HFFc6 (cell line): ENCODE data around the gene KIF25. TPM values are rescaled to one million over a fixed set of nuclear protein-coding genes. Genes with fewer than 3 reads are reported as not detected.

ENCODE experiments used
- DNase-seq: peaks from one replicate; pipeline ENCODE4 v3.0.0-alpha.2; 2018
- H3K27ac Mint-ChIP-seq: 2 replicates; pipeline ENCODE4 v1.8.0; 2020; ENCODE audit warnings: mild to moderate bottlenecking, mixed read lengths
- H3K27me3 Mint-ChIP-seq: 2 replicates; pipeline ENCODE4 v1.8.0; 2021; ENCODE audit warnings: mild to moderate bottlenecking, moderate library complexity, mixed read lengths; ENCODE audit not compliant: insufficient read depth
- H3K36me3 Mint-ChIP-seq: 2 replicates; pipeline ENCODE4 v1.8.0; 2021; ENCODE audit warnings: low read depth, mixed read lengths
- H3K4me1 Mint-ChIP-seq: 2 replicates; pipeline ENCODE4 v1.8.0; 2020; ENCODE audit warnings: low read depth, mixed read lengths
- H3K4me3 Mint-ChIP-seq: 2 replicates; pipeline ENCODE4 v1.8.0; 2020; ENCODE audit warnings: mild to moderate bottlenecking, moderate library complexity, mixed read lengths
- H3K9me3 Mint-ChIP-seq: 2 replicates; pipeline ENCODE4 v1.8.0; 2020; ENCODE audit warnings: mild to moderate bottlenecking, mixed read lengths
- total RNA-seq, 6 experiments: library from RNA; stranded (reverse); fragmentation: NEBNext Ultra II Directional; extraction: Animal tissue kit (Norgen Biotek cat#: 25700); gene quantifications; 2 replicates in 1 of 6; 3 replicates in 5 of 6; pipeline ENCODE4 v1.2.3, GENCODE V29; 2021
- TF ChIP-seq, protein P1 (sequence below): fragments of 200-600 bp; sonication (generic); IDR thresholded peaks from 2 replicates; pipeline ENCODE4 v1.5.0; 2021; ENCODE audit warnings: antibody characterized with exemption, mild to moderate bottlenecking

The KIF25 gene
- total RNA-seq, 6 experiments from 2014 or later, result not detected

DNA sequence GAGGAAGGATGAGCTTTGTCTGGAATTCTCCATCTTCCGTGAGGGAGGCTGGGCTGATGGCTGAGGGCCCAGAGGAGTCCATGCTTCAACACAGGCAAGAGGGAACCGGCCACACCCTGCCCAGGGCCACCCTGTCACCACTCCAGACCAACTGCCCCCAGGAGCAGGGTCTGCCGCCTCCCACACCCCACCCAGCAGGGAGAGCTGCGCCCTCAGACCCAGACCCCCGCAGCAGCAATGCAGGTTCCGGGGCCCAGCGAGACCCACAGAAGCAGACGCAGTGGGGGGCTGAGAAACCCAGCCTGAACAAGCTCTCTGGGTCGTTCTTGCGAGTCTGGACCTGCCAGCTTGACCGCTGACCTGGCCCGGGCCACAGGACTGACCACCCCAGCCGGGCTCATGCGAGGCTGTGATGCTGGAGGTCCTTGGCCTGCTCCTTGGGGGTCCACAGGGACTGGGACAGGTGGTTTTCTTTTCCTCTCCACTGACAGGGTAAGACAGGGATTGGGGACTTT lies 56.5 kb downstream of the KIF25 start:
- DNase-seq, result no peak

DNA sequence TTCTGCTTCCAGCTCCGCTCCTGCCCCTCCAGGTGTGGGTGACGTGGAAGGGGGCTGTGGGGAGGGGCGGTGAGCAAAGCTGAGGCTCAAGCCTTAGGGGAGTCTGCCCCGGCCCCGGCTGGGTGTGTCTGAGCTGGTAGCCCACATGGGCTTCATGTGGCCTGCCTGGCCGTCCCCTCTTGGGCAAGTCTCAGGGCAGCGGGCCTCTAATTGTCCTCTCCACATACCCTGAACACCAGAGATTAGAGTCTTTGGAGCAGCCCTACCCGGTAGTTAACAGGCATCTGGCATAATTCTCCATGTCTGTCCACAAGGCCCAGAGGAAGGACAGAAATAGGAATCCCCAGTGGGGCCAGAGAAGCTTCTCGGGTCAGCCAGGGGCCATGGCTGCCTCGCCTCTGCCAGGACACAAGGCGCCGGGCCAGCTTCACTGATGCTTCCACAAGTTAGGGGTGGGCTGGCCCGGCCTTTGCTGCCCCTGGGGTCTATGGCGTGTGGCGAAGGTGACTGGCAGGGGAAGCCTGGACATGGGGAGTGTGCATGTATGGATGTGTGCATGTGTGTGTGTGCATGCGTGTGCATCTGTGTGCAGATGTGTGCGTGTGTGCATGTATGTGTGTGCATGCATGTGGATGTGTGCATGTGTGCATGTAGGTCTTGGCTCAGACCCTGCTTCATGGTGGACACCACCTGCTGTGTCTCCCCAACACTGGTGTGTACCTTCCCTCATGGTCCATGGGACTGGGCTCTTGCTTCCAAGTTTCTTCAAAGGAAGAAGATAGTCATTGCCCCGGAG lies 57.5 kb downstream of the KIF25 start:
- no peak for DNase-seq
- Mint-ChIP-seq H3K27me3 (peaks cover 4% of the 10 kb centered on the region), H3K36me3 (no peaks in the 10 kb centered on the region), H3K4me3 (no peak overlapping the region), H3K4me1 (no peaks in the 10 kb centered on the region), H3K27ac (no peak overlapping the region), H3K9me3 (peaks cover 6% of the 10 kb centered on the region; the same call in 1 of the 2 replicates)
- TF ChIP-seq, protein P1, sequence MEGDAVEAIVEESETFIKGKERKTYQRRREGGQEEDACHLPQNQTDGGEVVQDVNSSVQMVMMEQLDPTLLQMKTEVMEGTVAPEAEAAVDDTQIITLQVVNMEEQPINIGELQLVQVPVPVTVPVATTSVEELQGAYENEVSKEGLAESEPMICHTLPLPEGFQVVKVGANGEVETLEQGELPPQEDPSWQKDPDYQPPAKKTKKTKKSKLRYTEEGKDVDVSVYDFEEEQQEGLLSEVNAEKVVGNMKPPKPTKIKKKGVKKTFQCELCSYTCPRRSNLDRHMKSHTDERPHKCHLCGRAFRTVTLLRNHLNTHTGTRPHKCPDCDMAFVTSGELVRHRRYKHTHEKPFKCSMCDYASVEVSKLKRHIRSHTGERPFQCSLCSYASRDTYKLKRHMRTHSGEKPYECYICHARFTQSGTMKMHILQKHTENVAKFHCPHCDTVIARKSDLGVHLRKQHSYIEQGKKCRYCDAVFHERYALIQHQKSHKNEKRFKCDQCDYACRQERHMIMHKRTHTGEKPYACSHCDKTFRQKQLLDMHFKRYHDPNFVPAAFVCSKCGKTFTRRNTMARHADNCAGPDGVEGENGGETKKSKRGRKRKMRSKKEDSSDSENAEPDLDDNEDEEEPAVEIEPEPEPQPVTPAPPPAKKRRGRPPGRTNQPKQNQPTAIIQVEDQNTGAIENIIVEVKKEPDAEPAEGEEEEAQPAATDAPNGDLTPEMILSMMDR, result no peak

More for the DNA sequence above, 56.5 kb downstream of the KIF25 start:
- TF ChIP-seq, protein P1, result no peak
- H3K4me1 Mint-ChIP-seq, result no peaks in the 10 kb centered on the region
- no peaks in the 10 kb centered on the region for H3K36me3 Mint-ChIP-seq
- no peaks in the 10 kb centered on the region for H3K9me3 Mint-ChIP-seq
- H3K4me3 Mint-ChIP-seq, result no peak overlapping the region
- H3K27me3 Mint-ChIP-seq, result peaks cover 4% of the 10 kb centered on the region
- H3K27ac Mint-ChIP-seq, result no peak overlapping the region

DNA sequence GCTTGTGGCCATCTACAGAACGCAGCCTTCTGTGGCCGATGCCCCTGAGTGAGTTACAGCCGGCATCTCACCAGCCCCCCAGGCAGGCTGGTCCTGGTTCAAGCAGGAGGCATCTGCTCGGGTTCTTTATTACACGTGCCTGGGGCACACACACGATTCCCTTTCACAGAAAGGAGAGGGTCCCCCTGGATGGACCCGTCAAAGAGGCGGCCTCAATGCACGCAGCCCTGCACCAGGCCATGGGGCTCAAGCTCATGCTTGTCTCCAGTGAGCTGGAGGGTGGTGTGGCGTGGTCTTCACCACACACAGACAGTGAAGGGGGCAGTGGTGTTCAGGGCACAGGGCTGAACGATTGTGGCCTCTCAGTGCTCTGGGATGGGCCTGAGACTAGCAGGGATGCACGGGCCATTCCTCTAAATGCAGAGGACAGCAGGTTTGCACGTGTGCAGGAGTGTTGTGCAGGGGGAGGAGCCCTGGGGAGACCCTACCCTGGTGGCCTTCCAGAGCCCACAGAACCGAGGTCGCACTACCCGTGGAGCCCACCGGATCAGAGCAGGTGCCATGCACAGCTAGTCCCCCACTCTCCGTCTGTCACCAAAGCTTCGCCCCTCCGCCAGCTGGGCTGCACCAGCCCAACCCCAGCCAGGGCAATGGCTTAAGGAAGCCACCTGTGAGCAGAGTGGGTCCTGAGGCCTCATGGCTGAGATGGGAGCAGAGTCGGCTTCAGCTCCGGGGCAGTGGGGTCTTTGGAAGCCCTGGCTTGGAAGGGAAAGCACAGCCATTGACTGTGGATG lies 58.4 kb downstream of the KIF25 start:
- Mint-ChIP-seq H3K27ac (no peak overlapping the region), H3K4me1 (no peaks in the 10 kb centered on the region), H3K36me3 (no peaks in the 10 kb centered on the region), H3K4me3 (no peak overlapping the region), H3K9me3 (peaks cover 6% of the 10 kb centered on the region; the same call in 1 of the 2 replicates), H3K27me3 (peaks cover 4% of the 10 kb centered on the region)
- DNase-seq, result no peak
- TF ChIP-seq, protein P1, result no peak

DNA sequence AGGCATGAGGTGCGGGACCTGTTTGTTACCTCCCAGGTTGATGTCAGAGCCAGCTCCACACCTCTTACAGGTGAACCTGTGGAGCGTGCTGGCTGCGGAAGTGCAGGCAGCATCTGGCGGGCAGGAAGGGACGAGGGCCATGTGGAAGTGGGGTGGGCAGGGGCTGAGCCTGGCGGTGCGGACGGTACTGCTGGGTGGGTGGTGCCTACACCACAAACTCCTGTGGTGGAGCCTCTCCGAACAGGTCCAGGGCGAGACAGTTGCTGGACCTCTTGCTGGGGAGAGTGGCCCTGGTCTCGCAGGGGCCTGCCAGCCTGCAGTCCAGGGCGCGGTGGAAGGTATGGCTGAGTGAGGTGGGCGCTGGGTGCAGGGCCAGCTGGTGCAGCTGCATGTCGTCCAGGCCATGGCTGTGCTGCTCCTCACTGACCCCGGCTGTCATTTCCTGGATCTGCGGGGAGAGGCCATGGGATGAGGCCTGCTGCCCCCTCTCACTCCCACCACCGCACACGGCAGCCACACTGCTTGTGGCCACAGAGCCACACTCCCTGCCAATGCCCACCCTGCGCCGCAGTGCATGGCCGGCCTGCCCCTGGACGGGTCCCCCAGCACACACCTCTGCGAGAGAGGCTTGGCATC lies 59.5 kb downstream of the KIF25 start:
- H3K36me3 Mint-ChIP-seq, result no peaks in the 10 kb centered on the region
- no peak overlapping the region for H3K4me3 Mint-ChIP-seq
- TF ChIP-seq, protein P1, result no peak
- H3K9me3 Mint-ChIP-seq, result peaks cover 12% of the 10 kb centered on the region; the same call in 1 of the 2 replicates
- H3K27me3 Mint-ChIP-seq, result peaks cover 2% of the 10 kb centered on the region
- no peaks in the 10 kb centered on the region for H3K4me1 Mint-ChIP-seq
- DNase-seq, result no peak
- H3K27ac Mint-ChIP-seq, result no peak overlapping the region

DNA sequence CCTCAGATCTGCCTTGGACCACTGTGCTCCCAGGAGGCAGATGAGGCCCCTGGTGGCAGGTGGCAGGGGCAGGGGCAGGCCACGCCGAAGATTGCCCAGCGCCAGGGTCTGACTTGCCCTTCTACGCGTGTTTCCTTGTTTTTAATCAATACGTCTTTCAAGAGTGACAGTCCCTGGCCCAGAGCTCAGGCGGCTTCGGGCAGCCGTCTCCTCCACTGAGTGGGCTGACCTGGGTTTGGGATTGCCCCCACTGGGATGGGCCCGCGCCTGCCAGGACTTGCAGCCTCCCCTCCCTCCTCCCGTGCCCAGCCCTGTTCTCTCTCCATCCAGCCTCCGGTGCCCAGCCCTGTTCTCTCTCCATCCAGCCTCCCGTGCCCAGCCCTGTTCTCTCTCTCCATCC lies 60.4 kb downstream of the KIF25 start:
- TF ChIP-seq, protein P1, result no peak
- H3K27me3 Mint-ChIP-seq, result peaks cover 2% of the 10 kb centered on the region
- H3K4me3 Mint-ChIP-seq, result no peak overlapping the region
- H3K27ac Mint-ChIP-seq, result no peak overlapping the region
- DNase-seq, result no peak
- no peaks in the 10 kb centered on the region for H3K36me3 Mint-ChIP-seq
- peaks cover 12% of the 10 kb centered on the region; the same call in 1 of the 2 replicates for H3K9me3 Mint-ChIP-seq
- H3K4me1 Mint-ChIP-seq, result no peaks in the 10 kb centered on the region
